Spleen (tissue), 7 donors: ENCODE results near the gene NHLH1.
"Not testable (repeated sequence)": the region's sequence is repeated elsewhere in the genome, so short reads cannot be mapped to it uniquely, and the experiment has no call there.

Experiments used
- CTCF ChIP-seq, 11 experiments: fragments of 200-600 bp in 7 of 11; fragments of 450-650 bp in 4 of 11; sonication (generic) in 4 of 11; IDR thresholded peaks in 8 of 11; conservative IDR thresholded peaks in 3 of 11; 1 replicate in 7 of 11; 2 replicates in 4 of 11; pipeline versions ENCODE4 v1.4.0 to v1.8.0; 2016 to 2021; ENCODE audit warnings: antibody characterized with exemption in 11 of 11, inconsistent platforms in 4 of 11, mild to moderate bottlenecking in 1 of 11
- POLR2A ChIP-seq, 3 donors: fragments of 450-650 bp; IDR thresholded peaks; one replicate each; pipeline ENCODE4 v1.5.1; 2017; ENCODE audit warnings: antibody characterized with exemption in 3 of 3, mild to moderate bottlenecking in 1 of 3
- POLR2AphosphoS5 ChIP-seq, 3 donors: sonication (generic); formaldehyde crosslinking; IDR thresholded peaks; one replicate each; pipeline ENCODE4 v1.5.1; 2017; ENCODE audit warnings: antibody characterized with exemption in 3 of 3
- donor health status: DM: no; HTN: no; CAD: no; lungs with moderate emphysema.
- donor health status: DM: no; HTN: no; CAD: no.
- donor health status: DM: no; HTN: no; CAD: no.

- not testable (repeated sequence) for TF ChIP-seq CTCF (IDR thresholded peaks at IDR 0.05 in 8 of 11, conservative IDR thresholded peaks at IDR 0.05 in 3 of 11); POLR2AphosphoS5 (IDR thresholded peaks at IDR 0.05); POLR2A (IDR thresholded peaks at IDR 0.05)
These were observed 17.9 kb downstream of the NHLH1 start for GRCh38 chr1:160384812-160385211.
